GM12873 (cell line): ENCODE measurements around the gene SAMD4A.

ENCODE experiments used
- CTCF ChIP-seq: IDR thresholded peaks from 2 replicates; pipeline ENCODE4 v1.5.1; 2012; ENCODE audit warnings: low read depth, mild to moderate bottlenecking, moderate library complexity, low read length, control low read depth; ENCODE audit not compliant: insufficient read depth; ENCODE audit errors: missing control alignments

Gene SAMD4A

GRCh38 chr14:54760866-54761575 lies 194.1 kb downstream of the SAMD4A start:
- no peak for TF ChIP-seq CTCF

- TF ChIP-seq CTCF, result no peak
Observed at GRCh38 chr14:54761835-54762234, 194.9 kb downstream of the SAMD4A start.

GRCh38 chr14:54762296-54762695 lies 195.4 kb downstream of the SAMD4A start:
- TF ChIP-seq CTCF, result no peak

- TF ChIP-seq CTCF, result no peak
Observed at GRCh38 chr14:54763761-54764160, 196.8 kb downstream of the SAMD4A start.

- no peak for TF ChIP-seq CTCF
Observed at GRCh38 chr14:54766276-54767138, 199.6 kb downstream of the SAMD4A start.

- TF ChIP-seq CTCF, result no peak
Observed at GRCh38 chr14:54767139-54767431, 200.2 kb downstream of the SAMD4A start.

GRCh38 chr14:54767450-54767849 lies 200.5 kb downstream of the SAMD4A start:
- no peak for TF ChIP-seq CTCF
